Measurements from ENCODE around the gene DEFB119.
"Not testable (repeated sequence)": the region's sequence is repeated elsewhere in the genome, so short reads cannot be mapped to it uniquely, and the experiment has no call there.

DEFB119 gene, protein sequence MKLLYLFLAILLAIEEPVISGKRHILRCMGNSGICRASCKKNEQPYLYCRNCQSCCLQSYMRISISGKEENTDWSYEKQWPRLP

GRCh38 chr20:31390490-31390889 lies at the start of gene DEFB119:
TSS of gene DEFB119 (minus strand) at chr20:31390590. CDS start at chr20:31390483, 107 bp downstream.
- no peak for DNase-seq

GRCh38 chr20:31430568-31431115 lies 40.3 kb upstream of the DEFB119 start:
- no peak for DNase-seq

- not testable (repeated sequence) for DNase-seq
Observed at GRCh38 chr20:31427576-31427975, 37.2 kb upstream of the DEFB119 start.

GRCh38 chr20:31426891-31427551 lies 36.6 kb upstream of the DEFB119 start:
- not testable (repeated sequence) for DNase-seq

- no peak for DNase-seq
Observed at GRCh38 chr20:31425797-31426196, 35.4 kb upstream of the DEFB119 start.

- no peak for DNase-seq
Observed at GRCh38 chr20:31418307-31418706, 27.9 kb upstream of the DEFB119 start.

GRCh38 chr20:31415653-31416052 lies 25.3 kb upstream of the DEFB119 start:
- no peak for DNase-seq

GRCh38 chr20:31414381-31414780 lies 24.0 kb upstream of the DEFB119 start:
- DNase-seq: no peak

DNA sequence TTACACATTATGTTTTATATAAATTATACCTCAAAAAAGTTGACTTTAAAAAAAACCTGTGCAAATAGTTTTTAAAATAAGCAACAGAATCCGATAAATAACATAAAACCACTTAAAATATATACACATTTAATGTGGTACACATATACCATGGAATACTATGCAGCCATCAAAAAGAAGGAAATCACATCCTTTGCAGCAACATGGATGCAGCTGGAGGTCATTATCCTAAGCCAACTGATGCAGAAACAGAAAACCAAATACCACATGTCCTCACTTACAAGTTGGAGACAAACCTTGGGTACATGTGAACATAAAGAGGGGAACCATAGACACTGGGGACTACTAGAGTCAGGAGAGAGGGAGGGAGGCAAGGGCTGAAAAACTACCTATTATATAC lies 19.6 kb upstream of the DEFB119 start:
- DNase-seq: no peak

DNA sequence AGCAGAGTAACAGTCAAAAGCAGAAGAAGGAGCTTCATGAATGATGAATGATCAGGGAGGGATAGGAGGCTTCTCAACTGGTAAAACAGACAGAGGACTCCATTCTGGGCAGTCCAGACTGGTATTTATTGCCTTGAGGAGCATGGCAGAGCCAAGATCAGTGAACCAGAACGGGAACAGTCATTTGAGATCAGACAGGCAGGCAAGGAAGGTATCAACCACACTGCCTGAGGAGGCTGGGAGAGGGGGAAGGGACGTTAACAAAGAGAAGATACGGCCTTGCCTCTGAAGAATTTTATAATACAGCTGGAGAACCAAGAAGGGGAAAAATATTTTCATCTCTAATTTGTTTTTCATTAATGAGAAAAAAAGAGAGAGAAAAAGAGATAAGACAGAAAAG lies 15.7 kb upstream of the DEFB119 start, which contains the start of gene DEFB121:
Gene DEFB121 (minus strand): TSS at position 101 of the 400 bp plus-strand sequence. CDS start 63 bp downstream, at position 38.
- no peak for DNase-seq

- DNase-seq: no peak
Observed at GRCh38 chr20:31403886-31404285, 13.5 kb upstream of the DEFB119 start.

GRCh38 chr20:31394900-31395299 lies 4.5 kb upstream of the DEFB119 start:
- no peak for DNase-seq

DNA sequence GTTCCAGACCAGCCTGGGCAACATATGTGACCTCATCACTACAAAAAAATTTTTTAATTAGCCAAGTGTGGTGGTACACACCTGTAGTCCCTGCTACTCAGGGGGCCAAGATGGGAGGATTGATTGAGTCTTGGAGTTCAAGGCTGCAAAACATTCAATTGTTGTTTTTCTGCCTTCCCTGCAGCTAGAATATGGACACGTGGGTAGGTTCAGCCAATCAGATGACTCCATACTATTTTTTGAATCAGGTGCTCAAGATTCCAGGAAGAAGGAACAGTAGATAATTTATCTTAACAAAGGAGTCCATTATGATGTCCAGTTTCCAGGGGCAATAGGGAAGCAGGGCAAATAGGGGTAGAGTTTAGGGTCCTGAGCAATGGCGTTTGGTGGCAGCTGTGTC lies 2.4 kb upstream of the DEFB119 start:
- DNase-seq: no peak

DNA sequence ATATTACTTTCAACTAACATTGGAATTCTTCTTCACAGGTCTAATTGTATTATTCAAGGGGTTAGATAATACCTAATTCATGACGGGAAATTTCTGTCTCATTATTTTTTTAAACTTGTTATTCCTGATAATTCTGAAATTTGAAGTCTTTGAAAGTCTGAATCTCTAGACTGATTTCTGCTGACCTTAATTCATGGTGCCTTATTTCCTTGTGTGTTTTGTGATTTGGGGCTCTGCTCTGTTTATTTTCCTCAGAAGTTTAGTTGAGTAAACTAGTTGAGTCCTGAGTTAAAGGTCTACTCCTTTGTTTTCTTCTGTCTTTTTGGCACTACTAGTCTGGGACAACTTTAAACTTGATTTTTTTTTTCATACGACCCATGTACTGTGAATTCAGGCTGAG lies 16.0 kb downstream of the DEFB119 start:
- no peak for DNase-seq

DNA sequence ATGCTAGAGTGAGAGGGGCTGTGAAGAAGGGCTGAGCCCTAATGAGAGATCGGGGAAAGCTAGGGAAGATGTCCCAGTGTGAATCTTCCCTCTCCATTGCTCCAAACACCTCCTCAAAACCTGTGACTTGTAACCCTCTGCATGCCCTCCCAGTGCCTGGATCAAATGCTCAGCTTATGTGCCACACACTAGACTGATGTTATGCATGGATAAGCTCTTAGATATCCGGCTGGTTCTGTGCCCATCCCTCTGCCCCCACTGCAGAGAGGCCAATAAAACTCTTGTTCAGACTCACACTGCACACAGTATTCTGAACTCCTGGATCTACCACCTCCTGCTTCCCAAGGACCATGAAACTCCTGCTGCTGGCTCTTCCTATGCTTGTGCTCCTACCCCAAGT lies 22.1 kb downstream of the DEFB119 start, which contains the start of gene DEFB118:
Gene DEFB118 (plus strand): TSS at position 301 of the 400 bp plus-strand sequence. CDS start 50 bp downstream, at position 351.
- no peak for DNase-seq

DNA sequence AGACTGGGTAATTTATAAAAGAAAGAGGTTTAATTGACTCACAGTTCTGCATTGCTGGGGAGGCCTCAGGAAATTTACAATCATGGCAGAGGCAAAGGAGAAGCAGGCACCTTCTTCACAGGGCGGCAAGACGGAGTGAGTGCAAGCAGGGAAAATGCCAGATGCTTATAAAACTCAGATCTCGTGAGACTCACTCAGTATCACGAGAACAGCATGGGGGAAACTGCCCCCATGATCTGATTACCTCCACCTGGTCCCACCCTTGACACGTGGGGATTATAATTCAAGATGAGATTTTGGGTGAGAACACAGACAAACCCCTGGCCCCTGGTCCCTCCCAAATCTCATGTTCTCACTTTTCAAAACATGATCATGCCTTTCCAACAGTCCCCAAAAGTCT lies 26.1 kb downstream of the DEFB119 start:
- not testable (repeated sequence) for DNase-seq

- DNase-seq: no peak
Observed at GRCh38 chr20:31363295-31363694, 27.1 kb downstream of the DEFB119 start.

- DNase-seq: no peak
Observed at GRCh38 chr20:31355981-31356380, 34.4 kb downstream of the DEFB119 start.

- no peak for DNase-seq
Observed at GRCh38 chr20:31341470-31341869, 48.9 kb downstream of the DEFB119 start.

DNA sequence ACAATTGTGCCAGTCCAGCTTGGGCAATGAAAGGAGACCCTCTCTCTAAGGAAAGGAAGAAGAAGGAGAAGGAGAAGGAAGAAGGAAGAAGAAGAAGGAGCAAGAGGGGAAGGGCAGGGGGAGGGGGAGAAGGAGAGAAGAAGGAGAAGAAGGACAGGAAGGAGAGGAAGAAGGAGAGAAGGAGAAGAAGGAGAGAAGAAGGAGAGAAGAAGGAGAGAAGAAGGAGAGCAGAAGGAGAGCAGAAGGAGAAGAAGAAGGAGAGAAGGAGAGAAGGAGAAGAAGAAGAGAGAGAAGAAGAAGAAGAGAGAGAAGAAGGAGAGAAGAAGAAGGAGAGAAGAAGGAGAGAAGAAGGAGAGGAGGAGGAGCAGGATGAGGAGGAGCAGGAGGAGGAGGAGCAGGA lies 59.5 kb downstream of the DEFB119 start:
- no peak for DNase-seq

Measured in Kasumi-1 (cell line).